Liver (tissue), 9 donors: ENCODE data around the gene RAB3GAP2. TPM values are rescaled to one million over a fixed set of nuclear protein-coding genes. Genes with fewer than 3 reads are reported as not detected.
"Not testable (repeated sequence)": the region's sequence is repeated elsewhere in the genome, so short reads cannot be mapped to it uniquely, and the experiment has no call there.

Source experiments
- DNase-seq: peaks from one replicate; pipeline ENCODE4 v3.0.0-alpha.2; 2017; ENCODE audit warnings: low spot score
- H3K27ac ChIP-seq, 2 donors: one replicate each; pipeline ENCODE4 v1.7.0; 2013; ENCODE audit warnings: inconsistent platforms in 2 of 2, low read length in 2 of 2, control low read depth in 1 of 2, low read depth in 1 of 2, mild to moderate bottlenecking in 1 of 2
- H3K27me3 ChIP-seq, 4 donors: one replicate each; pipeline versions ENCODE4 v1.6.1 to v1.7.0; 2013; ENCODE audit warnings: low read length in 3 of 4, inconsistent platforms in 1 of 4, mild to moderate bottlenecking in 1 of 4, moderate library complexity in 1 of 4; ENCODE audit not compliant: control insufficient read depth in 4 of 4, insufficient read depth in 4 of 4
- H3K36me3 ChIP-seq, 4 donors: one replicate each; pipeline versions ENCODE4 v1.6.1 to v1.7.0; 2013; ENCODE audit warnings: low read length in 3 of 4, mild to moderate bottlenecking in 3 of 4, low read depth in 1 of 4, moderate library complexity in 1 of 4; ENCODE audit not compliant: control insufficient read depth in 4 of 4, insufficient read depth in 3 of 4
- H3K4me1 ChIP-seq, 4 donors: one replicate each; pipeline versions ENCODE4 v1.6.1 to v1.7.0; 2013; ENCODE audit warnings: low read length in 3 of 4, mild to moderate bottlenecking in 3 of 4, moderate library complexity in 1 of 4; ENCODE audit not compliant: control insufficient read depth in 4 of 4, insufficient read depth in 4 of 4
- H3K4me3 ChIP-seq, 3 donors: one replicate each; pipeline versions ENCODE4 v1.6.1 to v1.7.0; 2013; ENCODE audit warnings: low read length in 3 of 3, control low read depth in 1 of 3, low read depth in 1 of 3, mild to moderate bottlenecking in 1 of 3
- H3K9ac ChIP-seq, 2 donors: one replicate each; pipeline ENCODE4 v1.7.0; 2013; ENCODE audit warnings: low read length in 2 of 2, mild to moderate bottlenecking in 2 of 2, moderate library complexity in 2 of 2, control low read depth in 1 of 2, low read depth in 1 of 2
- H3K9me3 ChIP-seq, 4 donors: one replicate each; pipeline versions ENCODE4 v1.6.1 to v1.7.0; 2013; ENCODE audit warnings: low read length in 3 of 4; ENCODE audit not compliant: control insufficient read depth in 4 of 4
- FOXA2 ChIP-seq: IDR thresholded peaks from 2 replicates; pipeline ENCODE4 v1.6.1; 2016; ENCODE audit warnings: antibody characterized with exemption
- GABPA ChIP-seq, 2 donors: IDR thresholded peaks in 1 of 2; conservative IDR thresholded peaks in 1 of 2; 2 replicates each; pipeline ENCODE4 v1.6.1; 2016; ENCODE audit warnings: antibody characterized with exemption in 2 of 2, mild to moderate bottlenecking in 1 of 2, moderate library complexity in 1 of 2
- HNF4G ChIP-seq: IDR thresholded peaks from 2 replicates; pipeline ENCODE4 v1.6.1; 2016; ENCODE audit warnings: antibody characterized with exemption
- JUND ChIP-seq, 2 donors: IDR thresholded peaks; 2 replicates each; pipeline ENCODE4 v1.6.1; 2016; ENCODE audit warnings: antibody characterized with exemption in 2 of 2
- RAD21 ChIP-seq, 2 donors: IDR thresholded peaks; 2 replicates each; pipeline ENCODE4 v1.6.1; 2016; ENCODE audit warnings: antibody characterized with exemption in 2 of 2, mild to moderate bottlenecking in 2 of 2
- RXRA ChIP-seq, 2 donors: IDR thresholded peaks; 2 replicates each; pipeline ENCODE4 v1.6.1; 2017 to 2018; ENCODE audit warnings: antibody characterized with exemption in 2 of 2, mild to moderate bottlenecking in 1 of 2
- SP1 ChIP-seq: IDR thresholded peaks from 2 replicates; pipeline ENCODE4 v1.6.1; 2018; ENCODE audit warnings: antibody characterized with exemption, mild to moderate bottlenecking
- TAF1 ChIP-seq: conservative IDR thresholded peaks from 2 replicates; pipeline ENCODE4 v1.6.1; 2016; ENCODE audit warnings: antibody characterized with exemption, mild to moderate bottlenecking
- YY1 ChIP-seq: IDR thresholded peaks from 2 replicates; pipeline ENCODE4 v1.6.1; 2016; ENCODE audit warnings: antibody characterized with exemption, mild to moderate bottlenecking
- WGBS: extraction: QIAGEN DNeasy Blood & Tissue Kit; methylation state at CpG from one replicate; pipeline ENCODE4 v1.1.7; 2013; 5-methylcytosine and 5-hydroxymethylcytosine counted together
- polyA plus RNA-seq, 2 donors: library from polyadenylated mRNA; stranded (reverse) in 1 of 2; unstranded in 1 of 2; fragments of 200-250 nt in 1 of 2; fragments of >200 nt in 1 of 2; fragmentation: Nextera tagmentation in 1 of 2; extraction: Ambion mirVana in 1 of 2; gene quantifications; one replicate each; pipeline versions ENCODE4 v1.2.1 to v1.2.3, GENCODE V29; 2013 to 2015
- total RNA-seq, 2 donors: library from RNA; depleted of rRNA; stranded (reverse); fragments of >200 nt; gene quantifications; one replicate each; pipeline ENCODE4 v1.2.3, GENCODE V29; 2014
- TF ChIP-seq, protein P1 (sequence below): IDR thresholded peaks from 2 replicates; pipeline ENCODE4 v1.6.1; 2016; ENCODE audit warnings: antibody characterized with exemption, mild to moderate bottlenecking
- TF ChIP-seq, protein P2 (sequence below): IDR thresholded peaks from 2 replicates; pipeline ENCODE4 v1.6.1; 2016; ENCODE audit warnings: antibody characterized with exemption
- TF ChIP-seq, protein P3 (sequence below): IDR thresholded peaks from 2 replicates; pipeline ENCODE4 v1.6.1; 2016; ENCODE audit warnings: antibody characterized with exemption
- TF ChIP-seq, protein P4 (sequence below): fragments of 150-350 bp; IDR thresholded peaks from 2 replicates; pipeline ENCODE4 v1.5.1; 2017; ENCODE audit warnings: improper control_type of control experiment, low read depth, low read length; ENCODE audit not compliant: missing input control
- TF ChIP-seq, protein P5 (sequence below): IDR thresholded peaks from 2 replicates; pipeline ENCODE4 v1.6.1; 2016; ENCODE audit warnings: antibody characterized with exemption
- donor health status: healthy.
- donor health status: healthy.
- donor health status: healthy.
- donor health status: healthy.
- donor health status: healthy.

The RAB3GAP2 gene
- total and polyA plus RNA-seq, 4 donors: 5.3 to 24.0 (median 11.4) TPM

DNA sequence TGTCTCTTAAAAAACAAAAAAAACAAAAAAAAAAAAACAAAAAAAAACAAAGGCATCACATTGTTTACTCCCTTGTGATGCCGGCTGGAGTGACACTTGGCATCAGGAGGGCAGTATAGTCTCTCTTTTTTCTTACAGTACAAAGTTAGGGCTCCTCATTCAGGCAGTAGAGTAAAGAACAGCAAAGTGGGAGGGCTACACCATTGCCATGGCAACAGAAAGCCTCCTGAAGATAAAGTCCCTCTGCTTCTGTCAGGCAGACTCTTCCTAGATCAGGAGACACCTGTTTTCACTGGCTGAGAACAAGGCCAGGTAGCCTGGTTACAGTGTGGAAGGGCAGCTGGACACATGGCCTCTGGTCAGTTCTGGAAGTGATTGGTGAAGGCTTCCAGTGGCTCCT lies 41.3 kb upstream of the RAB3GAP2 start:
- Histone ChIP-seq H3K4me3 (no peak overlapping the region), H3K27me3 (no peaks in the 10 kb centered on the region), H3K9me3 (no peaks in the 10 kb centered on the region), H3K27ac (no peak overlapping the region), H3K4me1 (no peaks in the 10 kb centered on the region), H3K36me3 (no peaks in the 10 kb centered on the region), H3K9ac (no peak overlapping the region)
- TF ChIP-seq SP1: no peak
- 73% methylated on average over 1 of the region's 1 CpG for WGBS
- no peak for DNase-seq

DNA sequence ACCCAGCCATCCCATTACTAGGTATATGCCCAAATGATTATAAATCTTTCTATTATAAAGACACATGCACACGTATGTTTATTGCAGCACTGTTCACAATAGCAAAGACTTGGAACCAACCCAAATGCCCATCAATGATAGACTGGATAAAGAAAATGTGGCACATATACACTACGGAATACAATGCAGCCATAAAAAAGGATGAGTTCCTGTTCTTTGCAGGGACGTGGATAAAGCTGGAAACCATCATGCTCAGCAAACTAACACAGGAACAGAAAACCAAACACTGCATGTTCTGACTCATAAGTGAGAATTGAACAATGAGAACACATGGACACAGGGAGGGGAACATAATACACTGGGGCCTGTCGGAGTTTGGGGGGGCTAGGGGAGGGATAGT lies 37.9 kb upstream of the RAB3GAP2 start:
- WGBS: 87% methylated on average over 4 of the region's 4 CpGs
- H3K9ac ChIP-seq, H3K36me3 ChIP-seq, H3K27ac ChIP-seq, H3K9me3 ChIP-seq, H3K4me1 ChIP-seq, H3K27me3 ChIP-seq, H3K4me3 ChIP-seq, DNase-seq: not testable (repeated sequence)

DNA sequence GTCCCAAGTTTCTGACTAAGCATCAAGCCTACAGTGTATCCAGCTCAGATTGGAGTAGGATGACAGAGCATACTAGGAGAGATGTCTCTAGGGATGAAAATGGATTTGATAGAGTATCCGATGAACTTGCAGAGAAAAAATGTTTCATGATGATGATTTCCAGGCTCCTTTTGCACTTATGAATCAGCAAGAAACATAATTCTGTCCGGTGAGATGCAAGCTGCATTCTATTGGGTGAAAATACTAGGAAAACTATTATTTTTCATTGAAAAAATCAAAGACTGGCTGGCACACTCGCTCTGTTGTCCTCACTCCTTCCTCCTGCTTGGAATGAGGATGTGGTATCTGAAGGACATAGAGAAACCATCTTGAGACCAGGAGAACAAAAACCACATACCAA lies 35.4 kb upstream of the RAB3GAP2 start:
- H3K36me3 ChIP-seq: no peaks in the 10 kb centered on the region
- TF ChIP-seq YY1 (no peak), JUND (IDR thresholded peaks at IDR 0.05) (no peak), RXRA (IDR thresholded peaks at IDR 0.05) (no peak), GABPA (IDR thresholded peaks at IDR 0.05 in 1 of 2, conservative IDR thresholded peaks at IDR 0.05 in 1 of 2) (no peak), TAF1 (no peak), HNF4G (no peak)
- TF ChIP-seq, protein P1, sequence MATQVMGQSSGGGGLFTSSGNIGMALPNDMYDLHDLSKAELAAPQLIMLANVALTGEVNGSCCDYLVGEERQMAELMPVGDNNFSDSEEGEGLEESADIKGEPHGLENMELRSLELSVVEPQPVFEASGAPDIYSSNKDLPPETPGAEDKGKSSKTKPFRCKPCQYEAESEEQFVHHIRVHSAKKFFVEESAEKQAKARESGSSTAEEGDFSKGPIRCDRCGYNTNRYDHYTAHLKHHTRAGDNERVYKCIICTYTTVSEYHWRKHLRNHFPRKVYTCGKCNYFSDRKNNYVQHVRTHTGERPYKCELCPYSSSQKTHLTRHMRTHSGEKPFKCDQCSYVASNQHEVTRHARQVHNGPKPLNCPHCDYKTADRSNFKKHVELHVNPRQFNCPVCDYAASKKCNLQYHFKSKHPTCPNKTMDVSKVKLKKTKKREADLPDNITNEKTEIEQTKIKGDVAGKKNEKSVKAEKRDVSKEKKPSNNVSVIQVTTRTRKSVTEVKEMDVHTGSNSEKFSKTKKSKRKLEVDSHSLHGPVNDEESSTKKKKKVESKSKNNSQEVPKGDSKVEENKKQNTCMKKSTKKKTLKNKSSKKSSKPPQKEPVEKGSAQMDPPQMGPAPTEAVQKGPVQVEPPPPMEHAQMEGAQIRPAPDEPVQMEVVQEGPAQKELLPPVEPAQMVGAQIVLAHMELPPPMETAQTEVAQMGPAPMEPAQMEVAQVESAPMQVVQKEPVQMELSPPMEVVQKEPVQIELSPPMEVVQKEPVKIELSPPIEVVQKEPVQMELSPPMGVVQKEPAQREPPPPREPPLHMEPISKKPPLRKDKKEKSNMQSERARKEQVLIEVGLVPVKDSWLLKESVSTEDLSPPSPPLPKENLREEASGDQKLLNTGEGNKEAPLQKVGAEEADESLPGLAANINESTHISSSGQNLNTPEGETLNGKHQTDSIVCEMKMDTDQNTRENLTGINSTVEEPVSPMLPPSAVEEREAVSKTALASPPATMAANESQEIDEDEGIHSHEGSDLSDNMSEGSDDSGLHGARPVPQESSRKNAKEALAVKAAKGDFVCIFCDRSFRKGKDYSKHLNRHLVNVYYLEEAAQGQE: no peak
- TF ChIP-seq, protein P2, sequence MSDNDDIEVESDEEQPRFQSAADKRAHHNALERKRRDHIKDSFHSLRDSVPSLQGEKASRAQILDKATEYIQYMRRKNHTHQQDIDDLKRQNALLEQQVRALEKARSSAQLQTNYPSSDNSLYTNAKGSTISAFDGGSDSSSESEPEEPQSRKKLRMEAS: no peak
- TF ChIP-seq, protein P3, sequence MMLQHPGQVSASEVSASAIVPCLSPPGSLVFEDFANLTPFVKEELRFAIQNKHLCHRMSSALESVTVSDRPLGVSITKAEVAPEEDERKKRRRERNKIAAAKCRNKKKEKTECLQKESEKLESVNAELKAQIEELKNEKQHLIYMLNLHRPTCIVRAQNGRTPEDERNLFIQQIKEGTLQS: no peak
- H3K4me1 ChIP-seq: no peaks in the 10 kb centered on the region
- no peak for DNase-seq
- 85% methylated on average over 3 of the region's 3 CpGs for WGBS
- no peak overlapping the region for H3K4me3 ChIP-seq
- H3K9ac ChIP-seq: no peak overlapping the region
- no peak overlapping the region for H3K27ac ChIP-seq
- no peaks in the 10 kb centered on the region for H3K9me3 ChIP-seq
- H3K27me3 ChIP-seq: no peaks in the 10 kb centered on the region

DNA sequence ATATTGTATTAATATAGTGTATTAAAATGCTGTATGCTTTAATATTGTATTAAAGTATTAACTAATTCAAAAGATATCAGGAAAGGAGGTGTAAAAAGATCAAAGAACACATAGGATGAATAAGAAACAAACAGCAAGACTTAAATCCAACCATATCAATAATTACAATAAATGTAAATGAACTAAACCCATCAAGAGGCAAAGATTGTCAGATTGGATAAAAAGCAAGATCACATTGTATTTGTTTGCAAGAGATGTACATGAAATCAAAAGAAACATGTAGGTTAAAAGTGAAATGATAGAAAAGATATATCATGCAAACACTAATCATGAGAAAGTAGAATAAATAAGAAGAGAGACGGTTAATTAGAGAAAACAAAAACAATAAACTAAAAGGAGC lies 34.1 kb upstream of the RAB3GAP2 start:
- H3K27ac ChIP-seq: no peak overlapping the region
- H3K27me3 ChIP-seq: no peaks in the 10 kb centered on the region
- DNase-seq: no peak
- H3K9ac ChIP-seq: no peak overlapping the region
- H3K9me3 ChIP-seq: no peaks in the 10 kb centered on the region
- H3K4me1 ChIP-seq: no peaks in the 10 kb centered on the region
- no peak for TF ChIP-seq FOXA2
- TF ChIP-seq RAD21 (IDR thresholded peaks at IDR 0.05): no peak
- TF ChIP-seq YY1: no peak
- TF ChIP-seq, protein P4, sequence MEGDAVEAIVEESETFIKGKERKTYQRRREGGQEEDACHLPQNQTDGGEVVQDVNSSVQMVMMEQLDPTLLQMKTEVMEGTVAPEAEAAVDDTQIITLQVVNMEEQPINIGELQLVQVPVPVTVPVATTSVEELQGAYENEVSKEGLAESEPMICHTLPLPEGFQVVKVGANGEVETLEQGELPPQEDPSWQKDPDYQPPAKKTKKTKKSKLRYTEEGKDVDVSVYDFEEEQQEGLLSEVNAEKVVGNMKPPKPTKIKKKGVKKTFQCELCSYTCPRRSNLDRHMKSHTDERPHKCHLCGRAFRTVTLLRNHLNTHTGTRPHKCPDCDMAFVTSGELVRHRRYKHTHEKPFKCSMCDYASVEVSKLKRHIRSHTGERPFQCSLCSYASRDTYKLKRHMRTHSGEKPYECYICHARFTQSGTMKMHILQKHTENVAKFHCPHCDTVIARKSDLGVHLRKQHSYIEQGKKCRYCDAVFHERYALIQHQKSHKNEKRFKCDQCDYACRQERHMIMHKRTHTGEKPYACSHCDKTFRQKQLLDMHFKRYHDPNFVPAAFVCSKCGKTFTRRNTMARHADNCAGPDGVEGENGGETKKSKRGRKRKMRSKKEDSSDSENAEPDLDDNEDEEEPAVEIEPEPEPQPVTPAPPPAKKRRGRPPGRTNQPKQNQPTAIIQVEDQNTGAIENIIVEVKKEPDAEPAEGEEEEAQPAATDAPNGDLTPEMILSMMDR: no peak
- no peak for TF ChIP-seq RXRA (IDR thresholded peaks at IDR 0.05)
- TF ChIP-seq, protein P5, sequence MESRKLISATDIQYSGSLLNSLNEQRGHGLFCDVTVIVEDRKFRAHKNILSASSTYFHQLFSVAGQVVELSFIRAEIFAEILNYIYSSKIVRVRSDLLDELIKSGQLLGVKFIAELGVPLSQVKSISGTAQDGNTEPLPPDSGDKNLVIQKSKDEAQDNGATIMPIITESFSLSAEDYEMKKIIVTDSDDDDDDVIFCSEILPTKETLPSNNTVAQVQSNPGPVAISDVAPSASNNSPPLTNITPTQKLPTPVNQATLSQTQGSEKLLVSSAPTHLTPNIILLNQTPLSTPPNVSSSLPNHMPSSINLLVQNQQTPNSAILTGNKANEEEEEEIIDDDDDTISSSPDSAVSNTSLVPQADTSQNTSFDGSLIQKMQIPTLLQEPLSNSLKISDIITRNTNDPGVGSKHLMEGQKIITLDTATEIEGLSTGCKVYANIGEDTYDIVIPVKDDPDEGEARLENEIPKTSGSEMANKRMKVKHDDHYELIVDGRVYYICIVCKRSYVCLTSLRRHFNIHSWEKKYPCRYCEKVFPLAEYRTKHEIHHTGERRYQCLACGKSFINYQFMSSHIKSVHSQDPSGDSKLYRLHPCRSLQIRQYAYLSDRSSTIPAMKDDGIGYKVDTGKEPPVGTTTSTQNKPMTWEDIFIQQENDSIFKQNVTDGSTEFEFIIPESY: no peak
- H3K36me3 ChIP-seq: no peaks in the 10 kb centered on the region
- 95% methylated on average over 1 of the region's 1 CpG for WGBS
- no peak overlapping the region for H3K4me3 ChIP-seq
